GM12865 (cell line): Measurements from ENCODE around the gene ID2.

ENCODE experiments used
- DNase-seq: peaks from one replicate; pipeline ENCODE4 v3.0.0; 2010; ENCODE audit warnings: low read depth
- H3K4me3 ChIP-seq: 2 replicates; pipeline ENCODE4 v1.5.1; 2011; ENCODE audit warnings: mild to moderate bottlenecking, low read depth, low read length, control low read depth
- CTCF ChIP-seq: IDR thresholded peaks from 2 replicates; pipeline ENCODE4 v1.5.1; 2011; ENCODE audit warnings: low read length, control low read depth, low read depth, inconsistent platforms; ENCODE audit not compliant: insufficient read depth; ENCODE audit errors: missing control alignments

Gene ID2

DNA sequence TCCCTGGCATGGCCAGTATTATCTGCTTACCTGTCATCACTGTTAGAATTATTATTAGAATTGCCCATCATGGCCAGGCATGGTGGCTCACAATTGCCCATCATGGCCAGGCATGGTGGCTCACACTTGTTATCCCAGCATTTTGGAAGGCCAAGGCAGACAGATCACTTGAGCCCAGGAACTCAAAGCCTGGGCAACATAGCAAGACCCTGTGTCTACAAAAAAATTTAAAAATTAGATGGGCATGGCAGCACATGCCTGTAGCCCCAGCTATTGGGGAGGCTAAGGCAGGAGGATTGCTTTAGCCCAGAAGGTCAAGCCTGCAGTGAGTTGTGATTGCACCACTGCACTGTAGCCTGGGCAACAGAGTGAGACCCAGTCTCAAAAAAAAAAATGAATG is 27.4 kb upstream of the ID2 start:
- DNase-seq = no peak
- no peak for TF ChIP-seq CTCF
- no peak overlapping the region for H3K4me3 ChIP-seq

DNA sequence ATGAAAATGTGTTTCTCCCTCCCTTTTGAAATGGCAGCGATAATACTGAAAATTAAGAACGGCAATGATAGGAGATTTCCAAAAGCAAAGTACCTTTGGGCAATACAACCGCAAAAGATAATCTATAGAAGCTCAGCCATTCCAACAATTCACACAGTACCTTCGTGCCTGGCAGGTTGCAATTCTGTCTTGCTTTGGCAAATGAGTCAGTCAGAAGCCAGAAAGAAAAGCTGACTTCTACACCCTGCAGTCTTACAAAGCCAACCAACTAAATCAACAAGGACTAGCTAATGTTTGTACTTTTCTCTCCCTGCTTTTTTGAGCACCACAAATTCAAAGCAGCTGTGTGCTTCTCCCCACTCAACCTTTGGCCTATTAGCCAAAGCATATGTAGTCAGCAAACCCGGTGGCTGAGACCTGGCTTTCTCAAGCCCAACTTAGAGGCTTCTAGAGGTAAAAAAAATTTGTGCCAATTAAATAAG is 25.7 kb upstream of the ID2 start:
- DNase-seq = no peak
- H3K4me3 ChIP-seq = no peak overlapping the region
- TF ChIP-seq CTCF = no peak

DNA sequence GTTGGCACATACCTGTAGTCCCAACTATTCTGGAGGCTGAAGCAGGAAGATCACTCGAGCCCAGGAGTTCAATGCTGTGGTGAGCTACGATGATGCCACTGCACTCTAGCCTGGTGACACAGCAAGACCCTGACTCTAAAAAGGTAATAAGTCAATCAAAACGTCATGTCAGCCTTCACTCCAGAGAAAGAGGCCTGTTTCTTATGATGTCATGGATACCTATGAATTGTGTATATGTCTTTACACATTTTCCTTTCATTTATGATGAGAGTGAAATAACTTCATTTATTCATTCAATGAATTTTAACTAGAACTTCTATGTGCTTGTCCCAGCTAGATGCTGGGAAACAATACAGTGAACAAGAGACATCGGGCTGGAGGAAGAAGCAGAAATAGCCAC is 25.0 kb upstream of the ID2 start:
- H3K4me3 ChIP-seq = no peak overlapping the region
- no peak for DNase-seq
- TF ChIP-seq CTCF = no peak

GRCh38 chr2:8657423-8658062 is 24.3 kb upstream of the ID2 start:
- DNase-seq = no peak
- H3K4me3 ChIP-seq = no peak overlapping the region
- no peak for TF ChIP-seq CTCF

GRCh38 chr2:8658064-8658862 is 23.6 kb upstream of the ID2 start:
- TF ChIP-seq CTCF = no peak
- no peak overlapping the region for H3K4me3 ChIP-seq
- DNase-seq = no peak

- no peak overlapping the region for H3K4me3 ChIP-seq
- no peak for TF ChIP-seq CTCF
- no peak for DNase-seq
Observed at GRCh38 chr2:8659092-8659734, 22.6 kb upstream of the ID2 start.
